ENCODE measurements around the gene TEAD4.

Gene TEAD4

GRCh38 chr12:3083241-3083920 lies 124.2 kb downstream of the TEAD4 start:
- DNase-seq (ENCODE audit: low read depth in 2 of 2) = no peak

GRCh38 chr12:3083921-3084347 lies 124.7 kb downstream of the TEAD4 start:
- no peak for DNase-seq (ENCODE audit: low read depth in 2 of 2)

- no peak for DNase-seq (ENCODE audit: low read depth in 2 of 2)
These were observed 125.5 kb downstream of the TEAD4 start for GRCh38 chr12:3084742-3085141.

- no peak for DNase-seq (ENCODE audit: low read depth in 2 of 2)
These were observed 126.3 kb downstream of the TEAD4 start for GRCh38 chr12:3085341-3086139.

- DNase-seq (ENCODE audit: low read depth in 2 of 2) = no peak
These were observed 127.0 kb downstream of the TEAD4 start for GRCh38 chr12:3086211-3086610.

- no peak for DNase-seq (ENCODE audit: low read depth in 2 of 2)
These were observed 127.6 kb downstream of the TEAD4 start for GRCh38 chr12:3086729-3087323.

GRCh38 chr12:3087758-3088650 lies 128.8 kb downstream of the TEAD4 start:
- DNase-seq (ENCODE audit: low read depth in 2 of 2) = no peak

GRCh38 chr12:3089588-3089987 lies 130.4 kb downstream of the TEAD4 start:
- DNase-seq (ENCODE audit: low read depth in 2 of 2) = no peak
